ENCODE measurements around the gene TLR3.

The TLR3 gene

GRCh38 chr4:186118582-186118981, 49.6 kb downstream of the TLR3 start:
- TF ChIP-seq FOXA1 (IDR thresholded peaks at IDR 0.05) (no peak), HDGF (IDR thresholded peaks at IDR 0.05; ENCODE audit: borderline replicate concordance) (no peak), TARDBP (IDR thresholded peaks at IDR 0.05) (no peak), CTBP1 (IDR thresholded peaks at IDR 0.05; ENCODE audit: borderline replicate concordance) (no peak), BHLHE40 (IDR thresholded peaks at IDR 0.05; ENCODE audit: borderline replicate concordance) (no peak), ARNT (IDR thresholded peaks at IDR 0.05) (no peak), FOXM1 (IDR thresholded peaks at IDR 0.05; ENCODE audit: borderline replicate concordance) (no peak), LEF1 (IDR thresholded peaks at IDR 0.05; ENCODE audit: borderline replicate concordance) (no peak), L3MBTL2 (conservative IDR thresholded peaks at IDR 0.05) (no peak), ELF4 (IDR thresholded peaks at IDR 0.05) (no peak), NFRKB (IDR thresholded peaks at IDR 0.05) (no peak), SP1 (IDR thresholded peaks at IDR 0.05) (no peak), FOXK2 (IDR thresholded peaks at IDR 0.05) (no peak), SUZ12 (IDR thresholded peaks at IDR 0.05) (no peak), ZNF384 (IDR thresholded peaks at IDR 0.05) (no peak)
- TF ChIP-seq, protein P1, sequence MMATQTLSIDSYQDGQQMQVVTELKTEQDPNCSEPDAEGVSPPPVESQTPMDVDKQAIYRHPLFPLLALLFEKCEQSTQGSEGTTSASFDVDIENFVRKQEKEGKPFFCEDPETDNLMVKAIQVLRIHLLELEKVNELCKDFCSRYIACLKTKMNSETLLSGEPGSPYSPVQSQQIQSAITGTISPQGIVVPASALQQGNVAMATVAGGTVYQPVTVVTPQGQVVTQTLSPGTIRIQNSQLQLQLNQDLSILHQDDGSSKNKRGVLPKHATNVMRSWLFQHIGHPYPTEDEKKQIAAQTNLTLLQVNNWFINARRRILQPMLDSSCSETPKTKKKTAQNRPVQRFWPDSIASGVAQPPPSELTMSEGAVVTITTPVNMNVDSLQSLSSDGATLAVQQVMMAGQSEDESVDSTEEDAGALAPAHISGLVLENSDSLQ (IDR thresholded peaks at IDR 0.05): no peak
- DNase-seq (ENCODE audit: extremely low spot score): no peak

GRCh38 chr4:186121057-186121456, 52.1 kb downstream of the TLR3 start:
- no peak for TF ChIP-seq L3MBTL2 (conservative IDR thresholded peaks at IDR 0.05)
- no peak for DNase-seq (ENCODE audit: extremely low spot score)
- ChIA-PET CTCF (interaction anchor here (1.1 kb wide), 1 partner anchor 16 kb away, joined by 3 read pairs; no protein-coding TSS in a partner anchor), POLR2A (no interaction called here)

More at GRCh38 chr4:186118582-186118981, 49.6 kb downstream of the TLR3 start:
- ChIA-PET POLR2A (no interaction called here), CTCF (interaction anchor here (0.7 to 2.5 kb wide), 2 partner anchors 14 to 768 kb away, joined by 3 to 6 read pairs; no protein-coding TSS in a partner anchor)

DNA sequence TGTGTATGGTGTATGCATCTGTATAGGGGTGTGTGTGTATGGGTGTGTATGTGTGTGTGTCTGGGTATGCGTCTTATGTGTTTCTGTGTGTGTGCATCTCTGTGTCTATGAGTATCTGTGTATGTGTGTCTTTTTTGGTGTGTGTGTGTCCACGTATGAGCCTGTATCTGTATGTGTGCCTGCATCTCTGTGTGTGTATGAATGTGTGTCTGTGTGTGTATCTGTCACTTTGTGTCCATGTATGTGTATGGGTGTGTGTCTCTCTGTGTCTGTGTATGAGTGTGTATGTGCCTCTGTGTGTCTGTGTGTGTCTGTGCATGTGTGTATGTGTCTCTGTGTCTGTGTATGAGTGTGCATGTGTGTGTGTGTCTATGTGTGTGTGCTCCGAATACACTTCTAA, 59.9 kb downstream of the TLR3 start:
- DNase-seq (ENCODE audit: extremely low spot score): no peak
- ChIA-PET CTCF (interaction anchor here (0.6 to 2.6 kb wide), 2 partner anchors 8 to 74 kb away, joined by 3 to 13 read pairs; no protein-coding TSS in a partner anchor), POLR2A (no interaction called here)
- no peak for TF ChIP-seq L3MBTL2 (conservative IDR thresholded peaks at IDR 0.05)
- TF ChIP-seq ARNT (IDR thresholded peaks at IDR 0.05): no peak
- no peak for TF ChIP-seq ELF4 (IDR thresholded peaks at IDR 0.05)
- no peak for TF ChIP-seq FOXA1 (IDR thresholded peaks at IDR 0.05)
- no peak for TF ChIP-seq TARDBP (IDR thresholded peaks at IDR 0.05)
- no peak for TF ChIP-seq SUZ12 (IDR thresholded peaks at IDR 0.05)
- TF ChIP-seq NFRKB (IDR thresholded peaks at IDR 0.05): no peak
- no peak for TF ChIP-seq SP1 (IDR thresholded peaks at IDR 0.05)
- no peak for TF ChIP-seq BHLHE40 (IDR thresholded peaks at IDR 0.05; ENCODE audit: borderline replicate concordance)

GRCh38 chr4:186131935-186132334, 63.0 kb downstream of the TLR3 start:
- no peak for DNase-seq (ENCODE audit: extremely low spot score)
- ChIA-PET POLR2A (interaction anchor here (0.9 kb wide), 1 partner anchor 26 kb away, joined by 4 read pairs; no protein-coding TSS in a partner anchor), CTCF (interaction anchor here (0.6 to 1.3 kb wide), 5 partner anchors 11 to 63 kb away, joined by 3 to 6 read pairs (median 3); partner anchors contain the start of gene TLR3)
- TF ChIP-seq SUZ12 (IDR thresholded peaks at IDR 0.05) (no peak), ZNF384 (IDR thresholded peaks at IDR 0.05) (no peak), FOXM1 (IDR thresholded peaks at IDR 0.05; ENCODE audit: borderline replicate concordance) (no peak), SP1 (IDR thresholded peaks at IDR 0.05) (no peak), NFRKB (IDR thresholded peaks at IDR 0.05) (no peak), CTBP1 (IDR thresholded peaks at IDR 0.05; ENCODE audit: borderline replicate concordance) (no peak), FOXA1 (IDR thresholded peaks at IDR 0.05) (no peak), FOXK2 (IDR thresholded peaks at IDR 0.05) (no peak), L3MBTL2 (conservative IDR thresholded peaks at IDR 0.05) (no peak)
- TF ChIP-seq, protein P1 (IDR thresholded peaks at IDR 0.05): no peak

- peak; percentile 18 for DNase-seq (ENCODE audit: extremely low spot score)
- no peak for TF ChIP-seq HDGF (IDR thresholded peaks at IDR 0.05; ENCODE audit: borderline replicate concordance)
- no peak for TF ChIP-seq ARNT (IDR thresholded peaks at IDR 0.05)
- TF ChIP-seq L3MBTL2 (conservative IDR thresholded peaks at IDR 0.05): no peak
- TF ChIP-seq ZNF384 (IDR thresholded peaks at IDR 0.05): no peak
- no peak for TF ChIP-seq FOXK2 (IDR thresholded peaks at IDR 0.05)
- TF ChIP-seq ELF4 (IDR thresholded peaks at IDR 0.05): no peak
- TF ChIP-seq TARDBP (IDR thresholded peaks at IDR 0.05): no peak
- no peak for TF ChIP-seq FOXA1 (IDR thresholded peaks at IDR 0.05)
- CTCF ChIA-PET: interaction anchor here (0.6 to 1.3 kb wide), 10 partner anchors 10 to 80 kb away, joined by 3 to 6 read pairs (median 3); no protein-coding TSS in a partner anchor
- POLR2A ChIA-PET: interaction anchor here (0.9 to 1.2 kb wide), 3 partner anchors 11 to 65 kb away, joined by 3 to 4 read pairs (median 4); no protein-coding TSS in a partner anchor
These were observed 63.8 kb downstream of the TLR3 start for GRCh38 chr4:186132577-186133242.

GRCh38 chr4:186134257-186134656, 65.3 kb downstream of the TLR3 start:
- TF ChIP-seq ELF4 (IDR thresholded peaks at IDR 0.05) (no peak), SUZ12 (IDR thresholded peaks at IDR 0.05) (no peak), FOXM1 (IDR thresholded peaks at IDR 0.05; ENCODE audit: borderline replicate concordance) (no peak), TARDBP (IDR thresholded peaks at IDR 0.05) (no peak), NFRKB (IDR thresholded peaks at IDR 0.05) (no peak), FOXK2 (IDR thresholded peaks at IDR 0.05) (no peak), BHLHE40 (IDR thresholded peaks at IDR 0.05; ENCODE audit: borderline replicate concordance) (no peak), ARNT (IDR thresholded peaks at IDR 0.05) (no peak), SP1 (IDR thresholded peaks at IDR 0.05) (no peak), HDGF (IDR thresholded peaks at IDR 0.05; ENCODE audit: borderline replicate concordance) (no peak), CTBP1 (IDR thresholded peaks at IDR 0.05; ENCODE audit: borderline replicate concordance) (no peak), ZNF384 (IDR thresholded peaks at IDR 0.05) (no peak), FOXA1 (IDR thresholded peaks at IDR 0.05) (no peak), LEF1 (IDR thresholded peaks at IDR 0.05; ENCODE audit: borderline replicate concordance) (no peak), L3MBTL2 (conservative IDR thresholded peaks at IDR 0.05) (no peak)
- TF ChIP-seq, protein P1 (IDR thresholded peaks at IDR 0.05): no peak
- ChIA-PET POLR2A (interaction anchor here (1.0 kb wide), 1 partner anchor 66 kb away, joined by 4 read pairs; the partner anchor contains the start of gene TLR3), CTCF (interaction anchor here (2.3 kb wide), 1 partner anchor 66 kb away, joined by 9 read pairs; no protein-coding TSS in a partner anchor)

More at GRCh38 chr4:186134257-186134656, 65.3 kb downstream of the TLR3 start:
- no peak for DNase-seq (ENCODE audit: extremely low spot score)

Data from HEK293T (cell line).